GM12873 (cell line): ENCODE measurements around the gene PLEKHG3.

Experiments used
- CTCF ChIP-seq: IDR thresholded peaks from 2 replicates; pipeline ENCODE4 v1.5.1; 2012; ENCODE audit warnings: low read depth, mild to moderate bottlenecking, moderate library complexity, low read length, control low read depth; ENCODE audit not compliant: insufficient read depth; ENCODE audit errors: missing control alignments

PLEKHG3 gene

GRCh38 chr14:64774272-64774671 lies 70.0 kb downstream of the PLEKHG3 start:
- no peak for TF ChIP-seq CTCF

GRCh38 chr14:64775081-64775777 lies 71.0 kb downstream of the PLEKHG3 start:
- no peak for TF ChIP-seq CTCF

GRCh38 chr14:64777461-64777860 lies 73.2 kb downstream of the PLEKHG3 start:
- no peak for TF ChIP-seq CTCF

GRCh38 chr14:64778104-64778754 lies 74.0 kb downstream of the PLEKHG3 start:
- no peak for TF ChIP-seq CTCF

- TF ChIP-seq CTCF, result no peak
These were observed 75.2 kb downstream of the PLEKHG3 start for GRCh38 chr14:64779472-64779871.

- TF ChIP-seq CTCF, result no peak
These were observed 78.0 kb downstream of the PLEKHG3 start for GRCh38 chr14:64782196-64782595.

- no peak for TF ChIP-seq CTCF
These were observed 79.8 kb downstream of the PLEKHG3 start for GRCh38 chr14:64784006-64784405.
